Hematopoietic multipotent progenitor cell treated with erythropoietin and hydrocortisone succinate and interleukin-3 and kit ligand, for 8 days (in vitro differentiated cells): ENCODE data around the gene VSIG4.
"Not testable (repeated sequence)": the region's sequence is repeated elsewhere in the genome, so short reads cannot be mapped to it uniquely, and the experiment has no call there.

Source experiments
- DNase-seq: peaks from one replicate; pipeline ENCODE4 v3.0.0-alpha.2; 2015

Gene VSIG4

DNA sequence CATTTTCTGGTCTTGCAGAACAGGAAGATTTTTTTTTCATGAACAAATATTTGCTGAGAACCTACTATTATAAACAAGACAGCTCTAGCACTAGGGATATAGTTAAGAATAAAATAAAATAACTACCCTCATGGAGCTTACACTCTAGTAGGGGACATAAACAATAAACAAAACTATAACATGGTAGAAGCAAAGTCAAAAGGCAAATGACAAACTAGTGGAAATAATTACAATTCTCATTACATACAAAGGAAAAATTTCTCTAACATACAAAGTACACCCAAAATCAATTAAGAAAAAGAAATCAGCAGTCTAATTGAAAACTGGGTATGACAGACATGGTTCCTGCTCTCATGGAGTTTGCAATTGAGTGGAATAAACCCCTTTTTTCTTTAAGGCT lies 32.0 kb downstream of the VSIG4 start:
- DNase-seq, result no peak

GRCh38 chrX:66005830-66006449 lies 33.9 kb downstream of the VSIG4 start:
- DNase-seq, result peak; percentile 49

DNA sequence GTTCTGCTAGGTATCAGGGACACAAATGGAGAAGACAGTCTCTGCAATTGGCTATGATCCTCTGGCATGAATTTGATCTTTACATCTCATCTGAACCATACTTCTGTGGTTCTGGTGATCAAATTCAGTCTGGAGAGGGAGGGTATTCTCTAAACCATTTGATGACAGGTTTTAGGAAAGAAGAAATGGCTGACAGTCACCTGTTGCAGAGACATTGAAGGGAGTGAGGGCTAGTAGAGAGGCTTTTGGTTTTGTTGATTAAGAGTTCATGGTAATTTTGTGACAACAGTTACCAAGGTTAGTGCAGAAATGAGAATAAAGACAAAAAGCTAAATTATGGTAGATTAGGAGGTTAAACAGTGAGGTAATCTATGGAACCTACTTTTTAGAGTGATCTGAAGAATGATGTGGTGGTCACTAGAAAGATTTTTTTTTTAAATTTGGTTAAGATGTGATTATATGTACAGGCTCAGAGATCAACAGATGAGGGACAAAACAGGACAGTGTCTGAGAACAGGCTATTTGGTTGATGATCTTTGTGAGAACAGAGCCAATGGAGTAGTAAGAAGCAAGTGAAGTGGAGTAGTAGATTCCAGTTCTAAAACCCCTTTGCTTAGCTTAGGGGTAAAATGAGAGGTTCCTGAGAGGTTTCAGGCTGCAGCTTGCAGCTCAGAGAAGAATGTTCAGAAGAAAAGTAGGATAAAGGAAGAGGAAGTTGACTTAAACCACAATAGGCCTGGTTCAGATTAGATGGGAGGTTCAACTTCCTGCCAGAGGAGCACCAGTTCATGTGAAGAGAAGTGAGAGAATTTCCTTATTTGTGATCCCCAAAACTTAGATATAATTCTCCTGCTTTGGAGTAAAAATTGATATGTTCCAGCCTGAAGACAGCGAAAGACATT lies 34.7 kb downstream of the VSIG4 start:
- peak; percentile 76 for DNase-seq

- DNase-seq, result no peak
These were observed 36.8 kb downstream of the VSIG4 start for GRCh38 chrX:66002824-66003680.

- DNase-seq, result no peak
These were observed 38.3 kb downstream of the VSIG4 start for GRCh38 chrX:66001596-66001995.

DNA sequence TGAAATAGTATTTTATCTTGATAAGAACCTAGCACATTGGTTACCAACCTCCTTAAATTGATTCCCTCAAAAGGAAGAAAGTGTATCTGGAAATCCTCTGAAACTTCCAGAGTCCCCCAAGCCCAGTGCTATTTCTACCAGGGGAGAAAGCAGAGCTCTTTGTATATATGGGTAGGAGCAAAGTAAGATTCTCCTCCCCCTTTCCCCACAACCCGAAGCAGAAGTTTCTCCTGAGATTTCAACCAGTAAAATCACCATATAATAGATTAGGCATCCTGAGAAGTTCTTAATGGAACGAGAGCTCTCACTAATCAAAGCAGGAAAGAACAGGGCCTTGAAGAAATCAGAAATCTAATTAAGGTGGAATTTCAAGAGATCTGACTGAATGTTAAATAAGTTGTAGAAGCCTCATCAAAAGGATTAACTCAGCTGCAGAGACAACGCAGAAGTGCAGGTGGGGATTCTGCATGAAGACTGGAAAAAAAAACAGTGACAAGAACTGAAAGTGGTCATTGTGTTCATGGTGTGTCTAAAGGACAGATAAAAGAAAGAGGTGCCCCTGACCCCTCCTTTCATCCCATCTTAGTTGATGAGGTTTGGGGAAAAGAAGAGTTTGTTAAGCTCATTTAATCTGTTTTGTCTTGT lies 39.1 kb downstream of the VSIG4 start:
- DNase-seq, result no peak

- no peak for DNase-seq
These were observed 39.7 kb downstream of the VSIG4 start for GRCh38 chrX:66000178-66000577.

DNA sequence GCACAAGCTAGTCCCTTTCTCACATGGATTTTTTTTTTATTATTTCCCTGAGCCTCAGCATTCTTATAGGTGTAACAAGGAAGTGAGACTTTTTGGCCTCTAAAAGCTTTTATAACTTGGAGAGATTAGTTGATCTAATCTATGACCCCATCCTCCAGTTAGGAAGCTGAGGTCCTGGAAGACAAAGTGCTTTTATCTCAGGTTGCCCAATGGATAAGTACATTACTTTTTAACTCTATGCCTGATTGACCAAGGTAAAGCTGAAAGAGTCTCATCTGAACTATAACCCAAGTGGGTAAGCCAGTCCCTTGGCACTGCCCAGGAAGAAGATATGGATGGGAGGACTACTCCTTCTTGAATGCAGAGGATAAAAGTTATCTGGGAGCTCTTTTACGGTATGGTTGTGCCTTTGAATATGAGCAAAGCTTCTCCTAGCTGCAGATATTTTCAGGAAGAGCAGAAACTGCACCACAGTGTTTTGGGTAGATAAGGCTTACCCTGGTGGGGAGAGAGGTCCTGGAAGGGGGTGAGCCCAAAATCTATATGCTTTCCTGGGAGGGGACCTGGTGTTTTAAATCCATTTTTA lies 40.2 kb downstream of the VSIG4 start:
- DNase-seq, result peak; percentile 78

DNA sequence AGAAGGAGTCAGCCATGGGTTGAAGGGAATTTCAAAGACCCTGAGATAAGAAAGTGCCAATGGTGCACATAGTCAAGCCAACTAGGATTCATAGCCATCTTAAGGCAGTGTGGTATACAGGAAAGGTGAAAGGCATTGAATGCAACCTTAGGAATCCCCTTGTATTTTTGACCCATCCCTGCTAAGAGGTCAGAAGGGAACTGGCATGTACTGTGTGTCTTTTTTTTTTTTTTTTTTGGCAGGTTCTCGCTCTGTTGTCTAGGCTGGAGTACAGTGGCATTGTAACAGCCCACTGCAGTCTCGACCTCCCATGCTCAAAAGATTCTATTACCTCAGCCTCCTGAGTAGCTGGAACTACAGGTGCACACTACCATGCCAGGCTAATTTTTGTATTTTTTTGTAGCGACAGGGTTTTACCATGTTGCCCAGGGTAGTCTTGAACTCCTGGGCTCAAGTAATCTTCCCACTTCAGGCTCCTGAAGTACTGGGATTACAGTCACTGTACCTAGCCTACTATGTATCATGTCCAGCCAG lies 40.8 kb downstream of the VSIG4 start:
- DNase-seq, result no peak

GRCh38 chrX:65997978-65998717 lies 41.7 kb downstream of the VSIG4 start:
- peak; percentile 96 for DNase-seq

DNA sequence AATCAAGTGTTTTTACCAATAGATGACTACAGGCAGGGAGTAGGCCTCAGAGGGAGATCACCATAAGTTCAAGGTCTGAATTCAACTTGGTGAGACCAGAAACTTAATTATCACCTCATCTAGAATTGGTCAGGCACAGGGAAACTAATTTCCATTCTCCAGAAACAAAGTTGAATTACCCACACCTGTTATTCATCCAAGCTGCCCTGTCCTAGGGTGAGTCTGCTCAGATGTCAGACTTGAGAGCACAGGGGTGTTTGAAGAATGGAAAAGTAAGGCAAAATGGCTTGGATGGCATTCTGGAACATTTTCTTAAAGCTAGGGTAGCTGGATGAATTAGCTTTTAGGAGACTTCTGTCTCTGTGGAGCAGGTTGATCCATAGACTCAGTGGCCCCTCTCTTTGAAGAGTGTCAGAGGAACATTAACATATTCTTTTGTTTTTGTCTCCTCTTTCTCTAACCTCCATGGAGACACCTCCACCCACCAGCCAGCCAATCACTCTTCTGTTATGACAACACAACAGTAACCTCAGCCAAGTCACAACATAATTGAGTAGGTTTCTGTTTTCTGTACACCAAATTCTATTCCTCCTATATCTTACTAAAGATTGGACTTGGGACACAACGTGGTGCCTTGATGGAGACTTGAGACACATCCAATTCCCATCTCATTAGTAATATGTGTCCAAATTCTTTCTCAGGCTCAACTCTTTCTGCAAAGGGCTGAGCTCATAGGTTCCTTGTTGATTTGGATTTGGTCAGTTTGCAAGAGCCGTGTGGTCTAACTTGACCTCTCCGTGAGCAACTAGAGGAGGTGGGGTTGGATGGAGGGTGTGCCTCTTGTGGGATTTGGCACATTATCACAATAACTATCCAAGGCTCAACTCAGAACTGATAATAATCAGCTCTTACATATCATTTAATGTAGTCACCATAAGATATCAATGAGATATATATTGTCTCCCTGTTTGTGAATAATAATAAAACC lies 45.1 kb downstream of the VSIG4 start:
- DNase-seq, result peak; percentile 25

- DNase-seq, result peak; percentile 14
These were observed 45.9 kb downstream of the VSIG4 start for GRCh38 chrX:65993915-65994460.

- no peak for DNase-seq
These were observed 46.5 kb downstream of the VSIG4 start for GRCh38 chrX:65993332-65993731.

DNA sequence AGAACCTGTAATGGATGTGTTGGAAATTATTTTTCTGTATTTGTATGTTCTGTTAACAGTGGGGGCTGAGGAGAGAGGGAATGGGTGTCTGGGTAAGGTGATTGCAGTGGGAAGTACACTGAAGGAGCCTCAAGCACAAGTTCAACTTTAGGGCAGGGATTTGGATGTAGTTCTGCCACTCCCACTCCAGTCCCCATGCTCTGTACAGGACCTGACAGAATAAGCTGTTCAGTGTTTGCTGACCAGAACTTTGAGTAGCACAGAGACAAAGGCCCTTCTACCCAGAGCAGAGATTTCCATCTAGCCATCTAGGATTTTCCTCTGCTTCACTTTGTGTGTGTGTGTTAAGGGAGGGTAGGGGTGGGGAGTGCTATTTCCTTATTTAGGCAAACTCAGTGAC lies 49.2 kb downstream of the VSIG4 start:
- peak; percentile 3 for DNase-seq

DNA sequence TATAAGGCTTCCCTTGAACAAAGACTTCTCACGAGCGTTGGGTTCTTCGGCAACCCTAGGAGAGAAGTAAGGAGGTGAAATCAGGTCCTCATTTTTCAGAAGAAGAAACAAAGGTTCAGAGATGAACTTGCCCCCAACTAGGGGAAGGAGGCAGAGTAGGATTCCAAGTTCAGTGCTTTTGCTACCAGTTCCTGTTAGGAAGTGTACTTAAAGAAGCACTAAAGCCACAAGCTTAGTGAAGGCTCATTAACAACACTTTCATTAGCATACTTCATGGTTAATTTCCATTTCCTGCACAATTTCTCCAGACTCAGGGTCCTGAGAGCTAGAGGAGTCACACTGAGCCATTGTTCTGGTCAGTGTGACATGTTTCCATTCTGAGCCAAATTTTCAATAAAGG lies 52.1 kb downstream of the VSIG4 start:
- peak; percentile 7 for DNase-seq

GRCh38 chrX:65985922-65986588 lies 53.8 kb downstream of the VSIG4 start:
- DNase-seq, result peak; percentile 80

GRCh38 chrX:65985211-65985610 lies 54.7 kb downstream of the VSIG4 start:
- no peak for DNase-seq

DNA sequence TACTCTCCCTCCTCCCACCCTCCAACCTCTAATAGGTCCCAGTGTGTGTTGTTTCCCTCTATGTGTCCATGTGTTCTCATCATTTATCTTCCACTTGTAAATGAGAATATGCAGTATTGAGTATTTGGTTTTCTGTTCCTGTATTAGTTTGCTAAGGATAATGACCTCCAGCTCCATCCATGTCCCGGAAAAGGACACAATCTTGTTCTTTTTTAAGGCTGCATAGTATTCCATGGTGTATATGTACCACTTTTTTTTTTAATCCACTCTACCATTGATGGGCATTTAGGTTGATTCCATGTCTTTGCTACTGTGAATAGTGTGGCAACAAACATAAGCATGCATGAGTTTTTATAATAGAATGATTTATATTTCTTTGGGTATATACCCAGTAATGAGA lies 62.7 kb downstream of the VSIG4 start:
- DNase-seq, result not testable (repeated sequence)

DNA sequence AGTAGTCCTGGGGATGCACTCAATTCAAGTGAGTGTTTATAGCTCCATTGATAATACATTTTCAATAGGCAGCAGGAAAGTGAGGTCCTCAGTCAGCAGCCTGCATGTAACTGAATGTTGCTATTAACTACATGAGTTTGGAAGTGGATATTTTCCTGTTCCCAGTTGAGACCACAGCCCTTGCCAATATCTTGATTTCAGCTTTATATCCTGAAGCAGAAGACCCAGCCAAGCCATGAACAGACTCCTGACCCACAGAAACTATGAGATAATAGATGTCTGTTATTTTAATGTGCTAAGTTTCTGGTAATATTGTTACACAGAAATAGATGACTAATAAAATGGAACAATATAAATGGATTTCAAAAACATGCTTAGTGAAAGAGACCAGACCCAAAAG lies 63.7 kb downstream of the VSIG4 start:
- DNase-seq, result no peak
